Coronary artery (tissue), 2 donors: Measurements from ENCODE around the gene KAZN.

Experiments used
- DNase-seq: peaks from one replicate; pipeline ENCODE4 v3.0.0-alpha.2; 2017; ENCODE audit warnings: low spot score
- H3K27ac ChIP-seq, 2 donors: fragments of 200-600 bp; sonication (generic); one replicate each; pipeline ENCODE4 v1.5.1; 2016 to 2019
- H3K4me3 ChIP-seq: fragments of 200-600 bp; sonication (generic); 2 replicates; pipeline ENCODE4 v1.5.1; 2016; ENCODE audit warnings: mild to moderate bottlenecking, moderate library complexity
- TF ChIP-seq, protein P1 (sequence below): fragments of 200-600 bp; sonication (generic); IDR thresholded peaks from one replicate; pipeline ENCODE4 v1.5.1; 2019; ENCODE audit warnings: antibody characterized with exemption

The KAZN gene

DNA sequence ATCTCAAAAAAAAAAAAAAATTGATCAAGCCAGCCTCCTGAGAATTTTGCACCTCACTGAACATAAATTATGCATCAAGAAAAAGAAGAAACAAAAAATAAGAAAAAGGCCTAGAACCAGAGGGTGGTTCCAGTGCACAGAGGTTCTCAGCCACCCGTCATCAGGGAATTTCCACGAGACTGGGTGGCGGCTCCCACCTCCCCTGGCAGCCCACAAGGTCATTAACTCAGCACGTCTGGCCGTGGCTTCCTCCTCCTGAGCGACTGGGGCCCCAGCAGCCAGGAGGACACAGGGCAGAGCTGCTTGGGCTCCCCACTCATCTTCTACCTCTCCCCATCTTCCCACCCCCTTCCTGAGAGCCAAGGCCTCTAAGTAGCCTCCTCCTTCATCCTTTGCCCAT lies 539.3 kb downstream of the KAZN start:
- Histone ChIP-seq H3K4me3 (no peak overlapping the region), H3K27ac (no peak overlapping the region)
- TF ChIP-seq, protein P1, sequence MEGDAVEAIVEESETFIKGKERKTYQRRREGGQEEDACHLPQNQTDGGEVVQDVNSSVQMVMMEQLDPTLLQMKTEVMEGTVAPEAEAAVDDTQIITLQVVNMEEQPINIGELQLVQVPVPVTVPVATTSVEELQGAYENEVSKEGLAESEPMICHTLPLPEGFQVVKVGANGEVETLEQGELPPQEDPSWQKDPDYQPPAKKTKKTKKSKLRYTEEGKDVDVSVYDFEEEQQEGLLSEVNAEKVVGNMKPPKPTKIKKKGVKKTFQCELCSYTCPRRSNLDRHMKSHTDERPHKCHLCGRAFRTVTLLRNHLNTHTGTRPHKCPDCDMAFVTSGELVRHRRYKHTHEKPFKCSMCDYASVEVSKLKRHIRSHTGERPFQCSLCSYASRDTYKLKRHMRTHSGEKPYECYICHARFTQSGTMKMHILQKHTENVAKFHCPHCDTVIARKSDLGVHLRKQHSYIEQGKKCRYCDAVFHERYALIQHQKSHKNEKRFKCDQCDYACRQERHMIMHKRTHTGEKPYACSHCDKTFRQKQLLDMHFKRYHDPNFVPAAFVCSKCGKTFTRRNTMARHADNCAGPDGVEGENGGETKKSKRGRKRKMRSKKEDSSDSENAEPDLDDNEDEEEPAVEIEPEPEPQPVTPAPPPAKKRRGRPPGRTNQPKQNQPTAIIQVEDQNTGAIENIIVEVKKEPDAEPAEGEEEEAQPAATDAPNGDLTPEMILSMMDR: no peak
- no peak for DNase-seq

DNA sequence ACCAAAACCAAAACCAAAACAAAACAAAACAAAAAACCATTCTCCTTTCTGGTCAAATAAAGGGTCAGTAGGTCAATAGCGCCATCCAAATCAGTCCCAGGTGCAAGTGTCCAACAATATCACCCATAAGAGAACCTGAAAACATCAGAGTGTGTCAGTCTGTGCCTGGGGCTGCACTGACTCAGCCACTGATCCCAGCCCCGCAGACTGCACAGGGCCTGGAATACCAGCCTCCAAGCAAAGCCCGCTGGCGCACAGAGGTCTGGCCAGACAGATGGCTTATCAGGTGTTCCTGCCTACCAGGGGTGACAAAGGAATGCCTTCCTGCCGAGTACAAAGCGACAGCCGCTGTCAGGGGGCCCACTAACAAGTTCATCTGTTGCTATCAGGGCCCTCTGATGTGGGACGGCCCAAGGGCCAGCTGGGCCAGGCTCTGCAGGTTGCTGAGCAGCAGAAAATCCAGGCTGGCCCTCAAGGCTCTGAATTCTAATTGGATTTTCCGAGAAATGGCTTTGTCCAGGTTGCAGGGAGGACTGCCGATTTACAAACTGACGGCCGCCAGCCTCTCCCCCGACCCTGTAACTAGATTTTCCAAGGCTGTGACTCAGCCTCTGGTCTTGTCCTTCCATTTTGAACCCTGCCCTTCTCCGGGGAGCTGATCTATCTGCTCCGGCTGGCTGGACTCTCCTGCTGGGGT lies 541.3 kb downstream of the KAZN start:
- no peak overlapping the region for H3K4me3 ChIP-seq

DNA sequence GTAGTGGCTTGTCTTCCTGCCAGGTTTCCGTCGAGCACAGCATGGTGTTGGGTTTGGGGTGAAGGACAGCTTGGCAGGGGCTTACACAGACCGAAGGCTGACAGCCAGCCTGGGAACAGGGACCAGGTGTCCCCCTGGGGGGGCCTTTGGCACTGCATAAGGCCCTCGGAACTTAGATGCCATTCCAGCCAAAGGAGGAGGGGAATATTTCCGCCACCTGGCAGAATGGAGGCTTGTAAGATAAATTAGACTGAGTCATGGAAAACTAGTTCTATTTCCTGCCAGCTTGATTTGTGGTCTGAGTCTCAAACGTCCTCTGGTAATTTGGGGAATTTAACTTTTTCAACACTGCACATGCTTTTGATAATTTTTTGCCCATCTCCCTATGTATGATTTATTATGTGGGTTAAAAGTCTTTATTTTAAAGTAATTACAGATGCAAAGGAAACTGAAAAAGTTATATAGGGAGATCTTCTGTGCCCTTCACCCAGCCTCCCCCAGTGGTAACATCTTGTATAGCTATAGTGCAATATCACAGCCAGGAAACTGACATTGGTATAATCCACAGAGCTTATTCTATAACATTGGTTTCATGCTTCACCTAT lies 543.6 kb downstream of the KAZN start:
- no peak overlapping the region for H3K27ac ChIP-seq

More for the DNA sequence above, 541.3 kb downstream of the KAZN start:
- no peak overlapping the region for H3K27ac ChIP-seq
- TF ChIP-seq, protein P1: no peak
- no peak for DNase-seq

DNA sequence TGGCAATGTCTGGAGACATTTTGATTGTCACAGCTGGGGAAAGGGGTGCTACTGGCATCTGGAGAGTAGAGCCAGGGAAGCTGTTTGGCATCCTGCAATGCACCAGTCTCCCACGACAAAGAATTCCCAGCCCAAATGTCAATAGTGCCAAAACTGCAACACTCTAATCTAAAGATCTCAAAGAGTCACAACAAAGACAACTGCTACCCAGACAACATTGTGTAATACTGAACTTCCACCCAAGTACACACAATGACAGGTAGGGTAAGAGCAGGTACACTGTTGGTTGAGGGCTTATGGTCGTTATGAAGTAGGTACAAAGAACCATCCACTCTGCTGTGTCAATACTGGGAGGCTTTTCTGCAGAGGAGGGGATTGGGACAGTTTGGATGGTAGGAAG lies 546.8 kb downstream of the KAZN start:
- Histone ChIP-seq H3K4me3 (no peak overlapping the region), H3K27ac (no peak overlapping the region)
- TF ChIP-seq, protein P1: no peak
- no peak for DNase-seq

More for the DNA sequence above, 543.6 kb downstream of the KAZN start:
- H3K4me3 ChIP-seq: no peak overlapping the region
- TF ChIP-seq, protein P1: no peak
- DNase-seq: no peak

DNA sequence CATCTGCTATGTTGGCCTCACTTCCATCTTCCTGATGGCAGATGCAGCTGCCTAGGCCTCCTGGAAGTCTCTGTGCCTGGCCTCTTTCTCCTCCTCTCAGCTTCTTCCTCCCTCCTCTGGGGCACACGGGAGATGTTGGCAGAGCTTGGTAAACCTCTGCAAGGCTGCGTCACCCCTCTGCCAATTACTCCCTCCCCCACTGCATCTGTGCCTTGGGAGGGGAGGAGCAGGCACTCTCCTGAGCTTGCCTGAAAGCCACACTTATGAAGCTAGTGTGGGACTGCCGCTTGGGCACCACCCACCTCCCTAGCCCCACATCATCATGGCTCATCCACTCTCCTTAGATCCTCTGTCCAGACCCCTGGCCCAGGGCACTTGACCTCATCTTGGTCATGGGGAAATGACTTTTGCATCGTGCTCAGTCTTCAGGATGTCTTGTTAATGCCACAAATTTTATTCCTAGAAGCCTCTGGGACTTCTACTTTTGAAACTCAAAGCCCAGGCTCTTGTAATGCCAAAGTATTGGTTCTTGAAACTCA lies 547.7 kb downstream of the KAZN start:
- Histone ChIP-seq H3K27ac (no peak overlapping the region), H3K4me3 (no peak overlapping the region)
- TF ChIP-seq, protein P1: no peak
- no peak for DNase-seq

DNA sequence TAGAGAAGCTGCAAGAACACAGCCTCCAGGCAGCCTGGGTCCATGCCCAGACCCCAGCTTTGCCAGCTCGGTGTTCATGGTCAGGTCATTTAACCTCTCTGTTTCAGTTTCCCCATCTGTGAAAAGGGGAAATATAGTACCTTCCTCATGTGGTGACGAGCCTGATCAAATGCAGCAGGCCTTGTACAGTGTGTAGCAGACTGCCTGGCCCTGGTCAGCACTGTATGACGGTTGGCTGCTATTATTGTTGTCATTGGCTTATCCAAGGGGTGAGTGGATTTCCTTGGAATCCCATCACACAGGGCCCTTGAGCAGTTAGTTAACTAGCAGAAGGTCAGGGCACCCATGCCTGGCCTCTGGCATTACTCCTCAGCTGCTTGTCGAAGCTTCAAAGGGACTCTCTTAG lies 548.5 kb downstream of the KAZN start:
- TF ChIP-seq, protein P1: no peak
- H3K27ac ChIP-seq: no peak overlapping the region
- no peak for DNase-seq
- no peak overlapping the region for H3K4me3 ChIP-seq

DNA sequence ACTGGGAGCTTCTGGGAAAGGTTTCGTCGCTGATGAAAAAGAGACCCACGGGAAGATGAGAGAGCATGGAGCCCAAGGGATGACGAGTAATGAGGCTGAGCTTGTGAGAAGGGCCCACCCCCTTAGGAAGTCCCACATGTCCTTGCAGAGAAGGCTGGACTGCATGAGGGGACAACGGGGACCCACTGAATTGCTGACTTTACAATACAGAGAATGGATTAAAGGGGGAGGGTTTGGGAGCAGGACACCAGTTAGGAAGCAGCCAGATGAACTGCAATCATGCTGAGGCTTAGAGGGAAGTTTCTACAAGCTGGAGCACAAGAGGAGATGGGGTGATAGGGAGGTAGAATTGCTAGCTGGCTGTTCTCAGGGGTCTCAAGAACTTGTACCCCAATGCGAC lies 549.5 kb downstream of the KAZN start:
- H3K27ac ChIP-seq: no peak overlapping the region
- TF ChIP-seq, protein P1: no peak
- H3K4me3 ChIP-seq: no peak overlapping the region
- DNase-seq: no peak
